Fibroblast of skin of scalp (primary cell): ENCODE results near the gene SPTBN1.
"Not testable (repeated sequence)": the region's sequence is repeated elsewhere in the genome, so short reads cannot be mapped to it uniquely, and the experiment has no call there.

Source experiments
- DNase-seq: peaks from one replicate; pipeline ENCODE4 v3.0.0-alpha.2; 2013

SPTBN1 gene

DNA sequence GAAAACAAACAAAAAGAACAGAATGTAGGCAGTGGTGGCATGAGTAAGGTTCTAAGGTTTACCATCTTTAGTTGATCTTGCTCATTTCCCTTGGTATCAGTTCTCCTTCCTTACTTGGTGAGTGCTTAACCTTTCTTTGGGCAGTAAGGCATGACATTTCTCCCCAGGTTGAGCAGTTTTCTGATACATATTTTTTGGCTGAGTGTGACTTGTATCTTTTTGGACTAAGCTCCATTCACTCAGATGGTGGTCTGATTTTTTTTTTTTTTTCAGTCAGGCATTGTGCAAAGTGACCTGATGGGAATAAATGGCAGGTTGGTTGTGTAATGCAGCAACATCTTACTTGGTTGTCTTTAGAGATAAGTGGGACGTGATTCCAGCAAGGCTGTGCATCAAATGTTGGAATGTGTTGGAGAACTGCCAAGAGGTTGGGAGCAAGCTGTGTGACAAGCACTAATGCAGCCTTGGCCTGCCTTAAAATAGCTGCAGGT, 15.1 kb downstream of the SPTBN1 start:
- DNase-seq, result peak; percentile 92

DNA sequence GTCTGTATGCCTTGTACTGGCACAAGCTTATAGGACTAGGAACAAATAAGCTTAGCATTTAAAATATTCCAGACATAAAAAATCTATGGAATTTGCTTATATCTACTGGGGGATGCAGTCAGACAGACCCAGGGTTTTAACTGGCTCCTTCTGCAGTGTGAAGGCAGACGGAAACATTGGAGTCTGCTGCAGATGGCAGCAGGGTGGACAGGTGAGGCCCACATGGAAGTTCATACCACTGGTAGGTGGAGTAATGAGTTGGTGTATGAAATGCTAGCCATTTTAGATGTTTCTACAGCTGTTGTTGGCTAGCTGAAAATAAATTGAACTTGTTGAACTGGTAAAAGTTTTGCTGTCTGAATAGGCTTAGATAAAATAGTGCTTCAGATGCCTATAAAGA, 17.7 kb downstream of the SPTBN1 start:
- peak; percentile 48 for DNase-seq

DNA sequence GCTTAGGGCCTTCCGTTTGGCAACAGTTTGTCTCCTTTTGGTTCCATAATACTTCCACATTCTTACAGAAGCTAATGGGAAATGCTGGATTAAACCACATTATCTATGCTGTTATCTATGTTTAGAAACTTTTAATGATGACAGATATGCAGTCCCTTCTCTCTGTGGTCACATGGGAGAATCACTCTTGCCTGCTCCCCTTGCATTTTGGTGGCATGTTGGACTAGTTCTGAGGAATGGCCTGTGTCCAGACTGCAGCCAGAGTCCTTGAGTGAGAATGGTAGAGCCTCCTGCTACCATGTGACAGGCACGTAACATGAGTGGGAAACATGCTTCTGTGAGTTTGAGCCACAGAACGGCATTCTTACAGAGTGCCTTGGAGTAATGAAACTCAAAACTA, 19.2 kb downstream of the SPTBN1 start:
- DNase-seq, result no peak

DNA sequence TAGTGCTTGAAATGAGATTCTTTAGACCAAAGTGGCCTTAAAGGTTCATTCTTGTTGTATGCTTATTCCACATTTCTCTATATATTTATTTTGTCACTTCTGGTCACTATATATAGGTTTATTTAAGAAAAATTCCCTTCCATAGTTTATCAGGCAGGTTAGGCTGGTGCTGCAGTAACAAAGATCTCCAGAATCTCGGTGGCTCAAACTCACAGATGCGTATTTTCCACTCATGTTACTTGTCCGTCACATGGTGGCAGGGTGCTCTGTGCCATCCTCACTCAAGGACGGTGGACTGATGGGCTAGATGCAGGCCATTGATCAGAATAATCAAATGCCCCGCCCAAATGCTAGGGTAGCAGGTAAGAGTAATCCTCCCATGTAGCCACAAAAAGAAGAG, 19.8 kb downstream of the SPTBN1 start:
- DNase-seq, result no peak

DNA sequence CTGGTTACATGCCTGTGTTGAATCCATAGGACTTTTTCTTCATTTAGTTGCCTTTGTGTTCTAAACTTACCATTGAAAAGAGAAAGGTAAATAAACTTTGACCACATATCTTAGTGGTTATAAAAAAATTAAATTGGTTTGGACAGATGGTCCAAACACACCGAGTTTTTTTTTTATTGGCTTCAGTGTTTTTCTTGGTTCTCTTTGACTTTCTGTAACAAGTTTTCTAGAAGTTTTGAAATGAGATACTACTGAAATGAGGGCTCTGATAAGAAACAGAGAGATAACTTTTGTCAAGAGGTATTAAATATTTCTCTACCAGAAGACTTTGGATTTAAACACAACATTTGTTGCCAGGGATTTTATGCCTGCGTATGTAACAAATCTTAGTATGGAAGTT, 20.7 kb downstream of the SPTBN1 start:
- no peak for DNase-seq

DNA sequence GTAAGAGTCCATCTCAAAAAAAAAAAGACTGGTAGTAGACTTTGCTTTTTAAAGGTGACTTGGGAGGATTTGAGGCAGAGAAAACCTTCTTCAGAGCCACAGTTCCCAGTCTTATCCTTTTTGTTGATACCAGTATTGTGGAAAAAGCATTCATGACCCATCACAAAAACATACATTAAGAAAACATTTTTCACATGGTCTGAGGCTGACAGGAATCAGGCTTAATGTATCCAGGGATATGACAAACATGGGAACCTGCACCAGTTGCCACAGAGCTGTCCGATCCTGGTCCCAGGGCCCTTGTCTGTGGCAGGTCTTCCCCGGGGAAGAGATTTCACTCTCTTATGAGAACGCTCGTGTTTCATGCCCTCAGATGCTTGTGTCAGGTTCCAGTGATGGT, 21.8 kb downstream of the SPTBN1 start:
- DNase-seq, result no peak

DNA sequence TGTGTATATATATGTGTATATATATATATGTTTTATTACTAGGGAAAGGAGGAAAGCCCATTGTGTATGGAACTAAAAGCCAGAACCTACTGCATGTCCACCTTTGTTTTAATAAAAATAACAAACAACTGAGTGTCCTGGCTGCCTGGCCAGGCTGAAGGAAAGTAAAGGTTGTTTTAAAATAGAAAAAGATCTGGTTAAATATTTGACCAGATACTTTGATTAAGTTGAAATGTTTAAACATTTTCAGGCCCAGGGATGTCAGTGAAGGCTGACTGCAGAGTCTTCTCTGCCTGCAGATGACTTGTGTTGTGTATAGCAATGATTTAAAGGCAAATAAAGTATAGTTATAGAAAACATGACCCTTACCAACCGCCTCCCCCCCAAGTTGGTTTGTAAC, 22.8 kb downstream of the SPTBN1 start:
- no peak for DNase-seq

DNA sequence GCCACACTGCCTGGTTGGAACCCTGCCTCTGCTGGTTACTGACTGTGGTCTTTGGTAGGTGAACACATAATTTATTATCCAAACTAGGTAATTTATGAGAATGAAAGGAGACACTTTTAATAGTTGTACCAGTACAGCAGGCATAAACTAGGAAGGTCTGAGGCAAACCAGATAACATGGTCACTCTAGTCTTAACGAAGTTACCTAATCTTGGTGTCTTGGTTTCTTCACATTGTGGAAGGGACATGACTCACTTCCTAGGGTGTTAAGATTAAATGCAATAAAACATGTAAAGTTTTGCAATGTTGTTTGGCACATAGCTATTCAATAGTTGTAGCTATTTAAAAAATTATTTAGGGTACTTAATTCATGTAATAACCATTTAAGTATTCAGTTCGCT, 23.3 kb downstream of the SPTBN1 start:
- no peak for DNase-seq

DNA sequence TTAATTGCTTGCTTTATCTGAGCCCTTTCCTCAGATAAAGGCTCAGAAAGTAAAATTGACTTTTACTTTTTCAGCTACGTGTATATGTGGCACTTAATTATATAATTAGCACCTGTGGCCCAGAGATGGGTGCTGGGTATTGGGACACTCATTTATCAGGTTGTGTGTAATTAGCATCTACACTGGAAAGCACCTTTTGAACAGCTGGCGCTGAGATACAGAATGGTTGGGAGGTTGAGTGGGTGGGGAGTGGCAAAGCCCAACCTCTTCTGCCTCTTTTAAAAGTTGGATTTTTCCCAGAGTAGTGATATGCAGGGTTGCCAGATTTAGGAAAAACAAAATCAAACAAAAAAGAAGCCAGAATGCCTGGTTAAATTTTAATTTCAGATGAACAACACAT, 23.9 kb downstream of the SPTBN1 start:
- DNase-seq, result no peak

DNA sequence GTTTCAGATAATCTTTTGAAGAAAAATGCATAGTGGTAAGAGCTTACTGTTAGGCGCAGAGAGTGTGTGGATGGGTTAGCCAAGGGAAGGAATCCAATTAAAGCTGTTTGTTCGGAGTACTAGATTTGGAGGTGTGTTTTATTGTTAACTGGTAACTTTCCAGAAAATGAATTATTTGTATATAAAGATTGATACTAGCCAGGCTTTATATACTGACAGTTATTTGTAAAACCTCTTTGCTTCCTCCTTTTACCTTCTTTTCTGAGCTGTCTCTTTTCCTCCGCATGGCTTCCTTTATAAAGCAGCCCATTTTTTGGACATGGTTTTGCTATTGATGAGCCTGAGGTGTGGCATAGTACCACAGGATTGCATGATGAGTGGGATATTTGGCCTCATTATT, 25.6 kb downstream of the SPTBN1 start:
- DNase-seq, result no peak

DNA sequence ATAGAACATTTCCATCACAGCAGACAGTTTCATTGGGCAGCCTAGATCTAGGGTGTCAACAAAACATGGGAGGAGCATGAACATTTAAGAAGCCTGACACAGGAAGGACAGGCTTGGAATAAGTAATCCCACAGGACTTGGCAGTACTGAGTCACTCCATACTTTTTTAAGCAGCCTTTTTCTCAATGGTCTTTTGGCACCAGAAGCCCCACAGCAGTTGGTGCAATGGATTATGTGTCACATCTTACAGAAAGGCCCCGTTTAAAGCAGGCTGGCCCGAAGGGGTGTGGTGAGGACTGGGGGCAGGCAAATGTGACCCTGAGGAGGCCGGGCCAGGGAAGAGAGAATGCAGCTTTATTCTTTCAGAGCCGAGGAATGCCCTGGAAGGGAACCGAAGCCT, 26.6 kb downstream of the SPTBN1 start:
- DNase-seq, result peak; percentile 92

DNA sequence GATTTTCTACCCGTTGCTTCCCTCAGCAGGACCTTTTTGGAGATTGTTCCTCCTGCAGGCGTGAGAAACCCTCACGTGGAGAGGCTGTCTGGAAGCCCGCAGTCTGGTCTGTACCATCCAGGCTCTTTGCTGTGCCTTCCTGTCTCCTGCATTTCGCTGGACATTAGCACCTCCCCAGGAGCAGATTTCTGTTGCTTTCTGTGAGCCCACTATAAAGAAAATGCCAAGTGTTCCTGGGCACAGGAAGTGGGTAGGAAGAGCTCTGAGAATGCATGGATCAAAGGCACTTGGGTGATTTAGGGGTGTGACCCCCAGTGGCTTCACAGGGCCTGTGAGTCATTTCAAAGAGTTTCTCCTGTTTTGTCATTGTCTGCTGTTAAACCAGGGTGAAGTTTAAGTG, 27.3 kb downstream of the SPTBN1 start:
- peak; percentile 61 for DNase-seq

DNA sequence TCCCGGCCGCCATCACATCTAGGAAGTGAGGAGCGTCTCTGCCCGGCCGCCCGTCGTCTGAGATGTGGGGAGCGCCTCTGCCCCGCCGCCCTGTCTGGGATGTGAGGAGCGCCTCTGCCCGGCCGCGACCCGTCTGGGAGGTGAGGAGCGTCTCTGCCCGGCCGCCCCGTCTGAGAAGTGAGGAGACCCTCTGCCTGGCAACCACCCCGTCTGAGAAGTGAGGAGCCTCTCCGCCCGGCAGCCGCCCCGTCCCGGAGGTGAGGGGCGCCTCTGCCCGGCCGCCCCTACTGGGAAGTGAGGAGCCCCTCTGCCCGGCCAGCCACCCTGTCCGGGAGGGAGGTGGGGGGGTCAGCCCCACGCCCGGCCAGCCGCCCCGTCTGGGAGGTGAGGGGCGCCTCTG, 29.6 kb downstream of the SPTBN1 start:
- DNase-seq, result not testable (repeated sequence)

DNA sequence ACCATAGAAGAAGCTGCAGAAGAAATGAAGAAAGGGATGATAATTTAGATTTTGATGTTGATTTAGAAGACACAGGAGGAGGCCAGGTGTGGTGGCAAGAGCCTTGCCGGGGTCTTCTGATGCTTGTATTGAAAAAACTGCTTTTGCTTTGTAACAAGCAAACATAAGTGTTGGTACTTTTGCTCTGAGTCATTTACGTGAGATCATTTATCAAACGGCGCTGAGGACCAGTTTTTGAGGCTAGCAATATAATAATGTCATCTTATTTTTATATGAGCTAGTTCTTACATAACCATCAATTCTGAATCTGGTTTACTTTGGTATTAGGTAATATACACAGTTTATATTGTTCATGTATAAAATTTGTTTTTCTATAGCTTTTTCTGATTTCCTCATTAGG, 30.6 kb downstream of the SPTBN1 start:
- no peak for DNase-seq

DNA sequence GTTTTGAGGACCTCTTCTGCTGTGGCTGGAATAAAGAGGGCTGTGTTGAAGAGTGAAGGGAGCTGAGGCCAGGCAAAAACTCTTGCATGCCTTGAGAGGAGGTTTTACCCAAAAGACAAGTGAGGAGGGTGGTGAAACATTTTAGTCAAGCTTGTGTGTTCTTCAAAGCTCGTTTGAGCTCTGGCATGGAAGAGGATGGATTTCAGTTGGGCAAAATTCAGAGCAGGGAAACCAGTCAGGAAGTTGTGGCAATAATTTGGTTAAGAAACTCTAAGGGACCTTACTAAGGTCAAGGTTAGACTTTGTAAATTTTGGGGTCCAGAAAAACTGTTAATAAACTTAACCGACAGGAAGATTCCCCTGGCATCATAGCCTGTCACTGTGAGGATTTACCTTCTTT, 34.7 kb downstream of the SPTBN1 start:
- no peak for DNase-seq

DNA sequence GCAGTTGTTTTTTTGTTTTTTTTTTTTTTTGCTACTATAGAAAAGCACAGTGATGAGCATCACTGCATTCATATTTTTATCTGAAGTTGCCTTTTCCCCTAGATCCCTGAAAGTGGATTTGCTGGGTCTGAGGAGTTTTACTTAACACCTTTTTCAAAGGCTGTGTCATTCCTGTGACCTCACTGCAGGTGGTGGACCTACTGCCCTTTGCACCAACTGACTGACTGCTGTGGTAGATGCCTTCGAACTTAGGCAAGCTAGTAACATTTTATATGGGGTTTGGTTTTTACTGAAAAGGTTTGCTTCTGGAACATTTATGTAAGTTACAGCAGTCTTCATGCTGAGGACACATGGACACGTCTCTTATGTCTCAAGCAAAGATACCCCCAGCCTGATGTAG, 36.2 kb downstream of the SPTBN1 start:
- DNase-seq, result no peak

DNA sequence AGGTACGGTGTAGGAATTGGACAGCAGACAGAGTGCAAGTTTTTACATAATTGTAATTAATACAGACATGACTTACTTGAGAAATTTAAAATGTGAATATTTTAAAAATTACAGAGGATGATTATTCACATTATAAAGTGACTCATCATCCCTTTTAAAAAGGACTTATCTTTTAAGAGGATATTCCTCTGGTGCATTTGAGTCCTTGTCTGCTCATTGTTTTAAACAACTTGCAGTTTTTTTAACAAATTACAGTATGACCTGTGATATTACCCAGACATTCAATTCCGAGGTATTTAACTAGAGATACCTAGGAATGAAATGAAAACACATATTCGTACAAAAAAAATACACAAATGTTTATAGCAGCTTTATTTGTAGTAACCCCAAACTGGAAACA, 38.0 kb downstream of the SPTBN1 start:
- no peak for DNase-seq

DNA sequence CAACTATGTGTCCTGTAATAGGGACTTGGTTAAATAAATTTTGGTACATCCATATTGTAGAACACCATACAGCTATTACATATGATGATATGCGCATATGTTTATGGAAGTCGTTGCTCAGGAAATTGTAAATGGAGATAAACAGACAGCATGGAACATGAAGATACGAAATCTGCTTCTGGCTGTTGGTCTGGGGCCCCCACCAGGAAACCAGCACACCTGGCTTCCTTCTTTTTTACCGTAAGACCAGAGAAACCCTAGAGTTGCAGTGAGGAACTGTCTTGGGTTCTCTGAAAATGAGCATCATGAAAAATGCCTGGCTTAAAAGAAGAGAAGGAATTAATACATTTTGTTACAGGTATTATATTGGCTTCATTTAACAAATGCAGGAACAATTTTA, 40.8 kb downstream of the SPTBN1 start:
- DNase-seq, result no peak

DNA sequence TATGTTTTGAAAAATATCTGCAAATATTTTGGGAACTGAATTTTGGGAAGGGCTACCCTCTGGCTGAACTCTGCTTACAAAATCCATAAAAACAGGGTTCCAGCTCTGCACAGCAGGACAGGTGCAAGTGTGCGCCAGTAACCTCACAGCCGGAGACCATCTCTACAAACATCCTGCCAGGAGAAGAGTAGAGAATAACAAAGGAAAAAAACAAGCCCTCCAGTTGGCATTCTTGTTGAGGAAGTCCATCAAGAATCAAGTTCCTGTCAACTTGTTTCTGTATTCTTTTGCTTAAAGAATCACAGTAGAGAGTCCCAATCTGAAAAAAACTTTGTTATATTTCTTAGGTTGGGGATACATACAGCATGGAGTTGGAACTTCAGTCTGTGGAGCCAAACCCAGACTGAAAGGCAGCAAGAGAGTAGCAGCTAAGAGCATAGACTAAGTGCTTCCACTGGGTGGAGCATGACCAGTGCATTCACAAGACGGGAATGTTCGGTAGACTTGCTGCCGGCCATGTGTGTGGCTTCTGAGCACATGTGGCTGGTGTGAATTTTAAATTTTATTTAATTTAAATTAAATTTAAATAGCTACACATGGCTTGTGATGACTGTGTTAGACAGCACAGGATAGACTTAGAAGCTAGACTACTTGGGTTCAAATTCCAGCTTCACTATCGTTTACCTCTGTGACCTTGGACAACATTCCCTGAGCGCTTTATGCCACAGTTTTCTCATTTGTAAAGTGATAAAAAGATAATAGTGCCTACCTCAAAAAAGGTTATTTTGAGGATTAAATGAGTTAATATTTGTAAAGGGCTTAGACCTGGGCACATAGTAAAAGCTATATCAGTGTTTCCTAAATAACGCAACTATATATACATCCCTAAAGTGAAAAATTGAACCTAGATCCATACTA, 41.9 kb downstream of the SPTBN1 start:
- DNase-seq, result peak; percentile 64

DNA sequence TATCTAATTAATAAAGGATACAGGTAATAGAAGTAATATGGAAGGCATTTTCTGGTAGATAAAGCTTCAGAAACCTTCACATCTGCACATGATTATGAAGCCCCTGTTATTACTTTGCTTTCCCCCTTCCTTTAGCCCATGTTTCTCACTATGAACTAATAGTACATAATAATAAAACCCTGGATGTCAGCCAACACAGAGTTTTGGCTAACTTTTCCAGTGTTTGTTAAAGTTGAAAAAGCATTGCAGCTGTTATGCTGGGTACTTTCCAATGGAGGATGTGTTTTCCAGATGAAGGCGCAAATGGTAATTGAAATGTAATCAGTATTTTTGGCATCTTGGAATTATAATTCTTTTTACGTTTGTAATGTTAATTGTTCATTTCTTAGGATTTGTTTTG, 43.5 kb downstream of the SPTBN1 start:
- DNase-seq, result peak; percentile 33

DNA sequence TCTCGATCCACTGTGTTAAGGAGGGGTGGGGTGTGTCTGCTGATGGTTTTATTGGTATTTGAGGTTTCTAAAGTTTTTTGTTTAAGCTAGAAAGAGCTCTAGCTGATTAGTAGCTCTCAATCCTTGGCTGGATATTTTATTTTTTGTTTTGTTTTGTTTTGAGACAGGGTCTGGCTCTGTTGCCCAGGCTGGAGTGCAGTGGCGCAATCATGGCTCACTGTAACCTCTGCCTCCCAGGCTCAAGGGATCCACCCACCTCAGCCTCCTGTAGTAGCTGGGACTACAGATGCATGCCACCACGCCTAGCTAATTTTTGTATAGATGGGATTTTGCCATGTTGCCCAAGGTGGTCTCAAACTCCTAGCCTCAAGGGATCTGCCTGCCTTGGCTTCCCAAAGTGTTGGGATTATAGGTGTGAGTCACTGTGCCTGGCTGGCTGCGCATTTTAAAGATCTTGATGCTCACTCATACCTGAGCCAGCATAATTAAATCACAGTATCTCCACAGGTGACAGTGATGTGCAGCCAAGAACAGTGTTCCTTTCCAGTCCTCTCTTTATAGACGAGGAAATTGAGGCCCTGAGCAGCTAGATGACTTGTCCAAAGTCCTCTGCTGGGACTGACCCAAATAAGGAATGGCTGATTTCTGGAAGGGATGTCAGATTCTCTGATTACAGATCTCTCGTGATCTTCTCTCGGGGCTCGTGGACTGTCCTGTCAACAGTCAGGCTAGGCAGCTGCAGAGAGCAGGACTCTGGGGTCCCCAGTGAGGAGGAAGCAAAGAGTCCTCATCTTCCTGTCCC, 44.5 kb downstream of the SPTBN1 start:
- no peak for DNase-seq

DNA sequence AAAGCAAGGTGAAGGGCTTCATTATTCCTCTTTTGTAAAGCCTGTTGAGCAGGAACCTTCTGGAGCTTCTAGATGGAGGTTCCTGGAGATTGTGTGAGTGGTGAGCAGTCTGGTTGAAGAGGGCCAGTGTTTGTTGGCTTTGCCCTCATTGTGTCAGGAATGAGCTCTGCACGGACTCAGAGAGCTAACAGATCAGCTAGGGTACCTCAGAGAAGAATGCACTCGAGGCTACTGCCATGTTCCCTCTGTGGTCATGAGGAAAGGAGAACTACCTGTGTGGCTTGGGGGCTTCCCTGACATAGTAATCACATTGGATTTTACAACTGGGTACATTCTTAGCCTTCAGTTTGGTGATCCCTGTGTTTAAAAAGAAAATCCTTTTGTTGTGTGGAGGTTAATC, 46.6 kb downstream of the SPTBN1 start:
- no peak for DNase-seq

DNA sequence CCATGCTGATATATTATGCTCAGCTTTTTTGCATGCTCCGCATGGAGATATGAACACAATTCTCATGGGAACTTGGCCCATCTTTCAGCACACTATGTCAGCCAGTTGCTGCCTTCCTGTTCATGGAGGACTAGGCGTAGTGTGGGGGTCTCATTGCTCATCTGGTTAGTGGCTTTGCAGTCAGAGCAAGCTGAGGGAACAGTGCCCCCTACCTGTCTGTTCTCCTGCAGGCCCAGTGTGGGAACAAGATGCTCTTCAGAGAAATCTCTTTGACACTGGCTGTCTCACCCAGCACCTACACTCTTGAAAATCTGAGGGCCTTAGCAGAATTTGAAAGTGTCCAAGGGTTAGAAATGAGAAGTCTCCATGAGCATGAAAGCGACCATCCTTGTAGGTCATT, 47.1 kb downstream of the SPTBN1 start:
- DNase-seq, result peak; percentile 24

DNA sequence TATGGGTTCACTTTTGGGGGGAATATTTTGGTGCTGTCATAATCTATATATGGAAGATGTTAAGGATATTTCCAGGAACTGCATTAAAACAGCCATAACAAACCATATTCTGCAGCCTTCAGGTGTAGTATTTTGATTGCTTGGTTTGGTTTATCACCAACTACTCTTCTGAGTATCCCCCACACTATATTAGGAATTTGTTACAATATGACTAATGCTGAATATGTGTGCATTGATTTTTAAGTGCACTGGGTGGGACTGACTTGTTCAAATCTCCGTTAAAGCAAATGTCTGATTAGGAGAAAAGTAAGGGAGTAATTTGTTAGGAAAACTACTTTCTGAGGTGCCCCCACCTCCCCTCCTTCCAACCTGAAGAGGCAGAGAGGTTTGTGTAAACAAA, 47.7 kb downstream of the SPTBN1 start:
- no peak for DNase-seq
